ENCODE data around the gene PITX1.

GRCh38 chr5:135039271-135040033, 5.4 kb upstream of the PITX1 start:
- TF ChIP-seq CTCF (conservative IDR thresholded peaks at IDR 0.05) (no peak), ZFX (IDR thresholded peaks at IDR 0.05) (no peak)
